HG03103 (cell line): Measurements from ENCODE around the gene HMGB3.
A peak's percentile ranks its signal among the peaks of the same experiment; 100 is the strongest.
"Not testable (repeated sequence)": the region's sequence is repeated elsewhere in the genome, so short reads cannot be mapped to it uniquely, and the experiment has no call there.

Experiments
- ATAC-seq: cut with Tn5 transposase; IDR thresholded peaks from one replicate; pipeline ENCODE4 v1.9.1; 2021; ENCODE audit warnings: low read depth; ENCODE audit not compliant: unreplicated experiment

Gene HMGB3

DNA sequence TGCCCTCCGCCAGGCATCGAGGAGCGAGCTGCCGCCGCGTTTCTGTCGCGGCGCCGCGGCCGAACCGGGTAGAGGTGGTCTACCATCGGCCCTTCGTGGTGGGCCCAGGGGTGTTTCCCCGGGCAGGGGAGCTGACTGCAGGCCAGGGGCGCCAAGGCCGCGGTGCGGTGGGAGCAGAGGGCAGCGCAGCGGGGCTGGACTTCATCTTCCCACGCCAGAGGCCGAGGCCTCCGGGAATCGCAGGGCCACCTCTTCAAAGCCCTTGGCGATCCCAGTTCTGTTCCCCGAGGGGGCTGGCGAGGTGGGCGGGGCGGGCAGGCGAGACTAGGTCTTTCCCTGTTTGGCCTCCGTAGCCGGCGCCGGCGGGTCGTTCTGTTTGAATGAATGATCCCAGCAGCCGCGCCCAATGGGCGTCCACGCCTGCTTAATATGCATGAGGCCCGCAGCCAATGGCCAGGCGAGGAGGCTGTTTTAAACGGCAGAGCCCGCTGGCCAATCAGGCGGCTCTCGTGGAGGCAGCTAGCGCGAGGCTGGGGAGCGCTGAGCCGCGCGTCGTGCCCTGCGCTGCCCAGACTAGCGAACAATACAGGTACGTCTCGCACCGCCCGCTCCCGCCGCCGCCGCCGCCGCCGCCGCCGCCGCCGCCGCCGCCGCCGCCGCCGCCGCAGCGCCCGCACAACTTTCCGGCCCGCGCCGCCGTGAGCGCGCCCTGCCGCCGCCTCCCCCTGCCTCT, at the start of gene HMGB3:
TSS of gene HMGB3 (plus strand) at position 548 of the 733 bp plus-strand sequence. CDS start 2,265 bp downstream, outside the sequence.
- peak; percentile 93 for ATAC-seq

- no peak for ATAC-seq
These were observed 49.2 kb upstream of the HMGB3 start for GRCh38 chrX:150933945-150934350.

- no peak for ATAC-seq
These were observed 48.7 kb upstream of the HMGB3 start for GRCh38 chrX:150934453-150934852.

- ATAC-seq = no peak
These were observed 47.7 kb upstream of the HMGB3 start for GRCh38 chrX:150935467-150935866.

GRCh38 chrX:150936556-150936955, 46.6 kb upstream of the HMGB3 start:
- ATAC-seq = no peak

DNA sequence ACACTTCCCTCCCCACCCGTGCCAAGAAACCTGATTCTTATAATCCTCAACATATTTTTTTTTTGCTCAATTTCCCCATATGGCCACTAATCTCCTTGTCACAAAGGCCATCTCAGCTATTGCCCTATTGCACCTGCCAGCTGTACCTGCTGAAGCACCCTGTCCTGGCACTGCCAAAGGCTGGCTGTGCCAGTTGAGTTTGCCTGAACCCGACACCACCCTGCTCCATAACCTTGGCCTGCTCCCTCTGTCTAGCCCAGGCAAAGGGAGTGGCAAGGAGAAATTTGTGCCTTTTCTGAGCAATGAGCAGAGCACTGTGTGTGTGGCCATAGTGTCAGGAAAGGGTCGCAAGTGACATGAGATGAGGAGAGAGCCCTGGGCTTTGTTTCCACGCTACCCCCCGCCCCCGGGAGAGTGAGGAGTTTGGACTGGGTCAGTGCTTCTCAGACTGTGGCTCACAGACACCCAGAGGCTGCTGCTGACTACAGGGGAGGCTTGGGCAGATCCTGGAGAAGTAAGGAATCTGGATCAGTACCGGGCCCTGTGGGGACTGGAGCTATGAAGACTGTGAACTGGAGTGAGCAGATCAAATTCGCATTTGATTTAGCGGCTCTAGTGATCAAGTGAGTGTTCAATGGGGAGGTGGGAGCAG, 42.2 kb upstream of the HMGB3 start:
- no peak for ATAC-seq

- no peak for ATAC-seq
These were observed 41.6 kb upstream of the HMGB3 start for GRCh38 chrX:150941580-150941979.

GRCh38 chrX:150942942-150943594, 40.1 kb upstream of the HMGB3 start:
- no peak for ATAC-seq

- no peak for ATAC-seq
These were observed 38.9 kb upstream of the HMGB3 start for GRCh38 chrX:150944233-150944632.

DNA sequence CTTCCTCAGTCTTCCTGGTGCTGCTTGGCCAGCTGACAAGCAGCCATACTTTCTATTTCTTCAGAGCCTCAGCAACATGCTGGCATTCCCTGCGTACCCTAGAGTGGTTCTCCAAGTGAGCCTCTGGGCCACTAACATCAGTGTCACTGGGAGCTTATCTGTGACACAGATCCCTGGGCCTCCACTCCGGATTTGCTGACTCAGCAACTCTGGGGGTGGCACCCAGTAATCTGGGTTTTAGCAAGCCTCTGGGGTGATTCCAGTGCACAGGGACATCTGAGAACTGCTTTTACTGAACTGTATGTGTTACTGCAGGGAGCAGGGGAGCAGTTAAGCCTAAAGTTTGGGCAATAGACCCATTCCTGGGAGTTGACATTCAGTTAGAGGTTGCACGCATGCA, 28.2 kb upstream of the HMGB3 start:
- no peak for ATAC-seq

- ATAC-seq = no peak
These were observed 27.5 kb upstream of the HMGB3 start for GRCh38 chrX:150955590-150955989.

DNA sequence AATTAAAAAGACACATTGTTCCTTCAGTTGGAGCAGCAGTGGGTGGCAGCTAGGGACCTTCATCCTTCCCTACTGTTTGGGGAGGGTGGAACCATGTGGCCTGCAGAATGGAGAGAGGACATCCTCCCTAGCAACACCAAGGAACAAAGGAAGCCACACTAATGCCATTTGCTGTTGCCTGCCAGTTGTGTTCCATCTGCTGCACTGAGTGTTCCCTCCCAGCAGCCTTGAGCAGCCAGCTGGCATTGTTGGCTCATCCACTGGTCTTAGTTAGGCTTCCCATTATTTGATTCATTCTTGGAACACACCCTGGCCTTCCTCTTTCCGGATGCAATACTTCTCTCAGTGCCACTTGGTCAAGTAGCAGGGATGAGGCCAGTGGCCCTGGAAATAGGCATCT, 25.0 kb upstream of the HMGB3 start:
- ATAC-seq = no peak

DNA sequence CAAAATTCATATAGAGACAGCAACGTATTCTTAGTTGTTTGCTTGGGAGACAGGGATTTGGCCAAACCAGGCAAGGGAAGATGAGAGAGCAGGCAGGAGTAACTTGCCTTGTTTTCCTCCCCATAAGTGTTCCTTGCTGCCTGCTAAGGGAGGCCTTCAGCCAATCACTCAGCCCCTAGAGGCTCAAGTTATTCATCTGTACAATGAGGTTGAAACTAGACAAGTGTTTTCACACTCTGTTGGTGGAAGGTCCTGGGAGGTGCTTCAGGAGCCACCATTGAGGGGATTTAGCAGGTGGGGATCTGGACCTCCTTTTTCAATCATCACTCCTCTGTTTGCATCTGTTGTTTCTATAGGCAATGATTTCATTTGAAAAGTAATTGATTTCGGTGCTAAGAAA, 23.6 kb upstream of the HMGB3 start:
- no peak for ATAC-seq

DNA sequence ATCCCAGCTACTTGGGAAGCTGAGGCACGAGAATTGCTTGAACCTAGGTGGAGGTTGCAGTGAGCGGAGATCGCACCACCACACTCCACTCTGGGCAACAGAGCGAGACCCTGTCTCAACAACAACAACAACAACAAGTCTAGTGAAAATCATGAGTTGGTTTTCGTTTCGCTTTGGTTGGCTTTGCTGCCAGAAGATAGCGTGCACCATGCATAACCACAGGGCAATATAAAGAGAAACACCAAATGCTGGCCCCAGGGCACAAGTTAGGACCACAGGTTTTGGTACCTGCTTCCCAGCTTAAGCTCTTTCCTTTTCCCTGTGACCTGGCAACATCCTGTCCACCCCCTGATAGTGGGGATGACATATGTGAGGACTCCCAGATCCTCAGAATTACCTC, 21.5 kb upstream of the HMGB3 start:
- ATAC-seq = no peak

GRCh38 chrX:150964416-150964815, 18.7 kb upstream of the HMGB3 start:
- ATAC-seq = not testable (repeated sequence)

GRCh38 chrX:150966235-150966634, 16.9 kb upstream of the HMGB3 start:
- no peak for ATAC-seq

GRCh38 chrX:150966742-150967141, 16.4 kb upstream of the HMGB3 start:
- no peak for ATAC-seq

DNA sequence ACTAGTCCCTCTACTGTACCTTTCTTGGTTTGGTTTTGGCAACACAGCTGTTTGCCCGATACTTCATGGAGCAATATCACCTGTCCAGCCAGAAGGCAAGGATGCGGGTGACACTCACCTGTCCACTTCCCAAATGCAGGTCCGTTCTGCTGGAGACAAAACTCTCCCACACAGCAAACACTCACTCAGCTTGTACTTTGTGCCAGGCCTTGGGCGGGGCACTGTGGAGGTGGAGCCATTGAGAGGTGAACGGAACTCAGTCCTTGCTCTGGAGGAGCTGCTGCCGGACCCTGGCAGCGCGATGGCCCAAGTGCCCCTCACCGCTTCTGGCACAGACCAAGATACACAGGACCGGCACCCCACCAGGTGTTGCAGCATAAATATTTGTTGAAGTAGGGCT, 15.3 kb upstream of the HMGB3 start:
- no peak for ATAC-seq

- ATAC-seq = no peak
These were observed 14.0 kb upstream of the HMGB3 start for GRCh38 chrX:150968862-150969720.

DNA sequence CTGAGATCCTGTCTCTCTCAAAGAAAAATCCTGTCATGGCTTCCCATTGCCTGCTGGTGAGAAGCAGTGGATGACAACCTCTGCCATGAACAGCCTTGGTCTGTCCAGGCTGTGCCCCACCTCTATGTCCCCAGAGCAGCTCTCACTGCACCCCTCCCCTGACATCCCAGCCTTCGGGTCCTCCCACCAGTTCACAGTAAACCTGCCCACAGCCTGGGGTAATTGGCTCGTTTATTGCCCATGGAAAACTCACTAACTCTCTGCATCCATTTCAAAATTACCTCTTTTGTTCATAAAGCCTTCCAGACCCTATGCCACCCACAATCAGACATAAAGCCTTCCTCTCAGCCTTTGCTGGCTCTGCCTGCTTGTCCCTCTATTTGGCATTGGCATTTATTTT, 10.7 kb upstream of the HMGB3 start:
- no peak for ATAC-seq
